DOHH2 (cell line): Measurements from ENCODE around the gene COL8A1.

Experiments used
- H3F3A ChIP-seq: fragments of 200-600 bp; sonication (generic), shearing (Covaris generic); 2 replicates; pipeline ENCODE4 v1.6.0; 2016; ENCODE audit warnings: antibody characterized with exemption, mild to moderate bottlenecking; ENCODE audit not compliant: control insufficient read depth, insufficient read depth
- H3K27ac ChIP-seq: fragments of 200-600 bp; sonication (generic); 2 replicates; pipeline ENCODE4 v1.5.1; 2014; ENCODE audit warnings: low read depth, mild to moderate bottlenecking, low read length, moderate library complexity
- H3K27me3 ChIP-seq: fragments of 200-600 bp; sonication (generic); 2 replicates; pipeline ENCODE4 v1.6.1; 2014; ENCODE audit warnings: mild to moderate bottlenecking, low read length, mixed read lengths; ENCODE audit not compliant: control insufficient read depth
- H3K36me3 ChIP-seq: fragments of 200-600 bp; sonication (generic); 2 replicates; pipeline ENCODE4 v1.6.1; 2014; ENCODE audit warnings: mild to moderate bottlenecking, low read length, moderate library complexity, mixed read lengths; ENCODE audit not compliant: control insufficient read depth
- H3K4me1 ChIP-seq: fragments of 200-600 bp; sonication (generic); 2 replicates; pipeline ENCODE4 v1.6.1; 2014; ENCODE audit warnings: mild to moderate bottlenecking, low read length, mixed read lengths; ENCODE audit not compliant: control insufficient read depth
- H3K4me2 ChIP-seq: fragments of 200-600 bp; sonication (generic); 2 replicates; pipeline ENCODE4 v1.6.0; 2014; ENCODE audit warnings: mild to moderate bottlenecking, low read length, moderate library complexity
- H3K4me3 ChIP-seq: fragments of 200-600 bp; sonication (generic); 2 replicates; pipeline ENCODE4 v1.5.1; 2014; ENCODE audit warnings: mild to moderate bottlenecking, low read length, mixed read lengths
- H3K79me2 ChIP-seq: fragments of 200-600 bp; sonication (generic); 2 replicates; pipeline ENCODE4 v1.6.1; 2014; ENCODE audit warnings: mild to moderate bottlenecking, low read length, mixed read lengths; ENCODE audit not compliant: control insufficient read depth
- H3K9me2 ChIP-seq: fragments of 200-600 bp; sonication (generic); replicated peaks from 2 replicates; pipeline ENCODE4 v1.6.1; 2014; ENCODE audit warnings: mild to moderate bottlenecking, low read length, mixed read lengths; ENCODE audit not compliant: control insufficient read depth
- H3K9me3 ChIP-seq: fragments of 200-600 bp; sonication (generic); 2 replicates; pipeline ENCODE4 v1.6.1; 2014; ENCODE audit warnings: antibody characterized with exemption, low read length, mixed read lengths; ENCODE audit not compliant: control insufficient read depth, insufficient read depth
- H4K20me1 ChIP-seq: fragments of 200-600 bp; sonication (generic); 2 replicates; pipeline ENCODE4 v1.6.0; 2014; ENCODE audit warnings: low read depth, mild to moderate bottlenecking, antibody characterized with exemption, low read length, moderate library complexity; ENCODE audit not compliant: control insufficient read depth, insufficient read depth
- CTCF ChIP-seq: fragments of 200-600 bp; sonication (generic); IDR thresholded peaks from one replicate; pipeline ENCODE4 v1.5.1; 2014; ENCODE audit warnings: antibody characterized with exemption, mild to moderate bottlenecking, low read depth, low read length; ENCODE audit not compliant: poor library complexity, severe bottlenecking
- EZH2phosphoT487 ChIP-seq: fragments of 200-600 bp; sonication (generic); IDR thresholded peaks from 2 replicates; pipeline ENCODE4 v1.6.1; 2017; ENCODE audit warnings: borderline replicate concordance, mild to moderate bottlenecking, antibody characterized with exemption, low read length, moderate library complexity, mixed read lengths

Gene COL8A1

DNA sequence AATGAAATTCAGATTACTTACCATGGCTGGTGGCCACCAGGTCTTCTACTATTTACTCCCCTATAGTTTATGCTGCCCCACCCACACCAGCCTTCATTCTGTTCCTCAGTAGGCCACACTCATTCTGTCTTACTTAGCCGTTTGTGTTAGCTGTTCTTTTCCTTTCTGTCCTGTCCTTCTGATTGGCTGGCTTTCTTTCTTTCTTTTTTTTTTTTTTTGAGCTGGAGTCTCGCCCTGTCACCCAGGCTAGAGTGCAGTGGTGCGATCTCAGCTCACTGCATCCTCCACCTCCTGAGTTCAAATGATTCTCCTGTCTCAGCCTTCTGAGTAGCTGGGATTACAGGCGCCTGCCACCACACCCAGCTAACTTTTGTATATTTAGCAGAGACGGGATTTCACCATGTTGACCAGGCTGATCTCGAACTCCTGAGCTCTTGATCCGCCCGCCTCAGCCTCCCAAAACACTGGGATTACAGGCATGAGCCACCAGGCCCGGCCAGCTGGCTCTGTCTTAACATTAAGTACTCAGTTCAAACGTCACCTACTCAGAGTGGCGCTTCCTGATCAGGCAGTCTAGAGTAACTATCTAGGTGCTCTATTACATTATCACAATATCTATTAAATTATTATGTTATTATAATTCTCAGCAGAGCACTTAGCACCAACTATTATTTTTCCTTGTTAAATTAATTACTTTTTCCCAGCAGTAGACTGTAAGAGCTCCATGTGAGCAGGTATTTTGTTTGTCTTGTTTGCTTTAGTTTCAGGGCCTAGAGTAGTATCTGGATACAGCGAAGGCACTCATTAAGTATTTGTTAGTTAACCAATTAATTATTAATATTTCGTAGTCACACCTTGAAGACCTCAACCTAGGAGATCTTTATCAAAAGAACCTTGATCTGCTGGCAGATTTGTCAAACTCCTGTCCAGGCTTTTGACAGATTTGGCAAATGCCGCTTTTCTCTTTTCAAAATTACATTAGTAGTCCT lies 185.6 kb downstream of the COL8A1 start:
- no peak overlapping the region for H3K27ac ChIP-seq
- no peaks in the 10 kb centered on the region for H3K27me3 ChIP-seq
- H4K20me1 ChIP-seq, result no peaks in the 10 kb centered on the region
- H3K9me3 ChIP-seq, result no peaks in the 10 kb centered on the region
- no peaks in the 10 kb centered on the region; the same call in 1 of the 2 replicates for H3F3A ChIP-seq
- no peaks in the 10 kb centered on the region for H3K9me2 ChIP-seq
- no peak overlapping the region for H3K4me3 ChIP-seq
- no peak overlapping the region for H3K4me2 ChIP-seq
- H3K79me2 ChIP-seq, result peaks cover 92% of the 10 kb centered on the region
- H3K4me1 ChIP-seq, result peaks cover 11% of the 10 kb centered on the region
- TF ChIP-seq CTCF (no peak), EZH2phosphoT487 (no peak)
- peaks cover 5% of the 10 kb centered on the region; the same call in 1 of the 2 replicates for H3K36me3 ChIP-seq

DNA sequence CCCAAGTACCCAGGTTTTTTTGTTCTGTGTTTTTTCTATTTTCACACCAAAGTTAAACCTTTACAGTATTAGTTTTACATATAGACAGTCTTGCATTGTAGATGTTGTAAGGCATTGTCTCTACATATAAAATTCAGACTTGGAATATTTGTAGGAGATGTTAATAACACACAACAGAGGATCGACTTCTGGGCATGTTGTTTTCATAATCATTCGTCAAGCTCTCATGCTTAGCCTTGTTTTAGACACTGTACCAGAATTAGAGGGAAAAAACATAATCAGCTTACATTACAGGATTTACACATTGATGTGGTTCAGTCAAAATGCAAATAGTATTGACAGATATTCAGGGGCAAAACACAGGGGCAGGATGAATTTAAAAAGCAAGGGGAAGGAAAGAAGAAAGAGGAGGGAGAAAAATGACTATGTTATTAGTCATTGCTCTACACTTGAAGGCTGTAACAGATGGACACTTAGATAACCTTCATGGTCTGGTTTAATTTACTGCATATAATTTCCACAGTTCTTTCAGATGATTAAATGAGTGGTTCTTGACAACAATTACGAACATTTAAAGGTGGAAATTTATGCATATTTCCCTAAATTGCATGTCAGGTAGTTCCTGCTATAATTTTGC lies 186.7 kb downstream of the COL8A1 start:
- H3K79me2 ChIP-seq, result peaks cover 92% of the 10 kb centered on the region
- H3K27ac ChIP-seq, result no peak overlapping the region

GRCh38 chr3:99829844-99830243 lies 191.4 kb downstream of the COL8A1 start:
- H4K20me1 ChIP-seq, result peaks cover 2% of the 10 kb centered on the region; the same call in 1 of the 2 replicates
- H3K27ac ChIP-seq, result no peak overlapping the region
- no peaks in the 10 kb centered on the region for H3K9me3 ChIP-seq
- no peaks in the 10 kb centered on the region; the same call in 1 of the 2 replicates for H3F3A ChIP-seq
- TF ChIP-seq EZH2phosphoT487 (no peak), CTCF (no peak)
- H3K79me2 ChIP-seq, result peaks cover 94% of the 10 kb centered on the region
- no peak overlapping the region for H3K4me2 ChIP-seq
- no peaks in the 10 kb centered on the region for H3K4me1 ChIP-seq
- no peak overlapping the region for H3K4me3 ChIP-seq
- no peaks in the 10 kb centered on the region for H3K9me2 ChIP-seq
- H3K27me3 ChIP-seq, result no peaks in the 10 kb centered on the region
- no peaks in the 10 kb centered on the region for H3K36me3 ChIP-seq

More for the DNA sequence above, 186.7 kb downstream of the COL8A1 start:
- no peaks in the 10 kb centered on the region for H3K9me3 ChIP-seq
- peaks cover 6% of the 10 kb centered on the region for H3K4me1 ChIP-seq
- H3K4me3 ChIP-seq, result no peak overlapping the region
- H4K20me1 ChIP-seq, result no peaks in the 10 kb centered on the region
- H3K4me2 ChIP-seq, result no peak overlapping the region
- no peaks in the 10 kb centered on the region for H3K9me2 ChIP-seq
- peaks cover 5% of the 10 kb centered on the region; the same call in 1 of the 2 replicates for H3K36me3 ChIP-seq
- no peaks in the 10 kb centered on the region; the same call in 1 of the 2 replicates for H3F3A ChIP-seq
- no peaks in the 10 kb centered on the region for H3K27me3 ChIP-seq
- no peak for TF ChIP-seq CTCF
- TF ChIP-seq EZH2phosphoT487, result no peak
